Activated B cell treated with CpG ODN at 0.5 μM for 24 hours (primary cell): ENCODE measurements around the gene COL4A1. TPM values are rescaled to one million over a fixed set of nuclear protein-coding genes. Genes with fewer than 3 reads are reported as not detected.

Experiments
- ATAC-seq: fragments of 200-7000 bp; cut with Tn5 transposase; one replicate; pipeline ENCODE4 v1.10.0; 2021; ENCODE audit warnings: low read depth, mild to moderate bottlenecking, moderate library complexity
- CTCF ChIA-PET: fragments of 350-600 bp; sonication (Branson Sonifier 250); formaldehyde crosslinking; loops from one replicate; lab custom pipeline; 2021; ENCODE audit warnings: antibody characterized with exemption; lab: Charles Lee
- POLR2A ChIA-PET: fragments of 350-600 bp; sonication (Branson Sonifier 250); formaldehyde crosslinking; loops from one replicate; lab custom pipeline; 2021; ENCODE audit warnings: antibody characterized with exemption; lab: Charles Lee
- DNase-seq: peaks from one replicate; pipeline ENCODE4 v3.0.0; 2022
- H3K27ac Mint-ChIP-seq: one replicate; pipeline ENCODE4 v1.8.0; 2020; ENCODE audit warnings: mixed read lengths
- H3K27me3 Mint-ChIP-seq: one replicate; pipeline ENCODE4 v1.8.0; 2021; ENCODE audit warnings: mixed read lengths
- H3K36me3 Mint-ChIP-seq: one replicate; pipeline ENCODE4 v1.8.0; 2021; ENCODE audit warnings: low read depth, mixed read lengths
- H3K4me1 Mint-ChIP-seq: one replicate; pipeline ENCODE4 v1.8.0; 2021; ENCODE audit warnings: mixed read lengths
- H3K4me3 Mint-ChIP-seq: one replicate; pipeline ENCODE4 v1.8.0; 2020; ENCODE audit warnings: mild to moderate bottlenecking, mixed read lengths
- H3K9me3 Mint-ChIP-seq: one replicate; pipeline ENCODE4 v1.8.0; 2020; ENCODE audit warnings: mixed read lengths
- CTCF ChIP-seq: fragments of 200-600 bp; IDR thresholded peaks from one replicate; pipeline ENCODE4 v1.8.0; 2022; ENCODE audit warnings: antibody characterized with exemption, mild to moderate bottlenecking
- intact Hi-C: fragments of 100-400 bp; cut with micrococcal nuclease; formaldehyde crosslinking; loops from one replicate; pipeline ENCODE4 v1.15.1; 2024
- total RNA-seq: library from RNA; stranded (reverse); gene quantifications from 2 replicates; pipeline ENCODE4 v1.2.3, GENCODE V29; 2022

The COL4A1 gene
- total RNA-seq, 1 donor from 2014 or later = not detected

DNA sequence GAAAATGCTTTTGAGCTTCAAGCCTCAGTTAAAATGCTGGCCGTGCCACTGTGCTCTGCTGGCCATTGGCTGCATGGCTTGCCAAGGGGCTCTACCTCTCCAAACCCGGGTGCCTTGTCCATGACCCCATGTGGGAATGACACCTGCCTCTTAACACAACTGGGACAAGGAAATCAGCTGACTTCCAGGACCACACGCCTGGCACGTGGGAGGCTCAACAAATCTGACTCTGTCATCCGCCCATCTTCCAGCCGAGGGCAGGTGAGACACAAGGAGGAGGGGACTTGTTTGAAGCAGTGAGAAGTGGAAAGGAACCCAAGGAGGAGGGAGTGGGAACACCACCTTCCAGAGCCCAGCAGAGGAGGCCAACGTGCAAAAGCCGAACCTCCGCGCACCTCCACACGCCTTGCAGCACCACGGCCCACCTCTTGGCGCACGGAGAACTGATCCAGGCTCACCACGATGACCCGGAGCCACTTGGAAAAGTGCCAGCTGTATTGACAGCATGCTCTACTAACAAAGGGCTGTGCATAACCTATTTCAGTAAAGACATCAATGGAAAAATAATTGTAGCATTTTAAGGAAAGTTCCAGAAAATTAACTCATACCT lies 38.3 kb downstream of the COL4A1 start:
- Mint-ChIP-seq H3K27ac (no peak overlapping the region), H3K9me3 (no peaks in the 10 kb centered on the region), H3K36me3 (no peaks in the 10 kb centered on the region), H3K4me1 (no peaks in the 10 kb centered on the region), H3K4me3 (no peak overlapping the region), H3K27me3 (peaks cover 5% of the 10 kb centered on the region)
- DNase-seq = no peak
- intact Hi-C loops = no loop called here
- no peak for ATAC-seq
- ChIA-PET POLR2A (no interaction called here), CTCF (no interaction called here)
- TF ChIP-seq CTCF = no peak

- ATAC-seq (no peak), DNase-seq (no peak)
- H3K4me1 Mint-ChIP-seq = no peaks in the 10 kb centered on the region
- intact Hi-C loops = no loop called here
- H3K36me3 Mint-ChIP-seq = no peaks in the 10 kb centered on the region
- POLR2A ChIA-PET = no interaction called here
- H3K27me3 Mint-ChIP-seq = peaks cover 5% of the 10 kb centered on the region
- H3K27ac Mint-ChIP-seq = no peak overlapping the region
- no peak for TF ChIP-seq CTCF
- no peaks in the 10 kb centered on the region for H3K9me3 Mint-ChIP-seq
- CTCF ChIA-PET = no interaction called here
- no peak overlapping the region for H3K4me3 Mint-ChIP-seq
Measured at GRCh38 chr13:110268061-110268460, 38.9 kb downstream of the COL4A1 start.

DNA sequence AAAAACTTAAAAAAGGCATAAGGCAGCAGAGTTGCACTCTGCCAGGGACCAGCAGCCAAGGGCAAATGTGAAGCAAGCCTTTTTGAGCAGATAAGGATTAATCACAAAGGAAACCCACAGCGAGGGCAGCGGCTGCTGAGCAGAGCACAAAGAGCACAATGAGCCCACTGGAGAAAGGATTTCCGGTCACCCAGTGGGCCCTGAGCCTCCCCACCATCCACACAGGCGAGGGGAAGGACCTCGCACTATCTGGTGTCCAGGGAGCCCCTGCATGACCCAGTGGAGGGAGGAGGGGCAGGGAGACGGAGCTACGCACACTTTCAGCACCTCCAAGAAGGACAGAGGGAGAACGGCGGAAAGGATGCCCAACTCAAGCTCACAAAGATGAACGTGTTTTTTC lies 40.0 kb downstream of the COL4A1 start:
- no peak for TF ChIP-seq CTCF
- ATAC-seq = no peak
- H3K27me3 Mint-ChIP-seq = peaks cover 14% of the 10 kb centered on the region
- no peaks in the 10 kb centered on the region for H3K4me1 Mint-ChIP-seq
- H3K27ac Mint-ChIP-seq = no peak overlapping the region
- no peak overlapping the region for H3K4me3 Mint-ChIP-seq
- H3K36me3 Mint-ChIP-seq = no peaks in the 10 kb centered on the region
- CTCF ChIA-PET = no interaction called here
- no peak for DNase-seq
- POLR2A ChIA-PET = no interaction called here
- intact Hi-C loops = no loop called here
- no peaks in the 10 kb centered on the region for H3K9me3 Mint-ChIP-seq

GRCh38 chr13:110266431-110266809 lies 40.5 kb downstream of the COL4A1 start:
- Mint-ChIP-seq H3K36me3 (no peaks in the 10 kb centered on the region), H3K4me3 (no peak overlapping the region), H3K9me3 (no peaks in the 10 kb centered on the region), H3K27ac (no peak overlapping the region), H3K27me3 (peaks cover 19% of the 10 kb centered on the region), H3K4me1 (no peaks in the 10 kb centered on the region)
- ATAC-seq = no peak
- ChIA-PET CTCF (no interaction called here), POLR2A (no interaction called here)
- TF ChIP-seq CTCF = no peak
- intact Hi-C loops = no loop called here
- no peak for DNase-seq

GRCh38 chr13:110265682-110266430 lies 41.1 kb downstream of the COL4A1 start:
- no peaks in the 10 kb centered on the region for H3K4me1 Mint-ChIP-seq
- no peak for TF ChIP-seq CTCF
- DNase-seq = no peak
- no peak overlapping the region for H3K27ac Mint-ChIP-seq
- H3K27me3 Mint-ChIP-seq = peaks cover 21% of the 10 kb centered on the region
- H3K4me3 Mint-ChIP-seq = no peak overlapping the region
- intact Hi-C loops = no loop called here
- ATAC-seq = no peak
- CTCF ChIA-PET = no interaction called here
- POLR2A ChIA-PET = no interaction called here
- no peaks in the 10 kb centered on the region for H3K36me3 Mint-ChIP-seq
- H3K9me3 Mint-ChIP-seq = no peaks in the 10 kb centered on the region
